ENCODE measurements around the gene KLHL6.
A peak's percentile ranks its signal among the peaks of the same experiment; 100 is the strongest.

The KLHL6 gene

GRCh38 chr3:183464480-183464879, 91.0 kb downstream of the KLHL6 start:
- Histone ChIP-seq H3K27ac (ENCODE audit: low read depth, low read length) (no peak overlapping the region), H3K36me3 (ENCODE audit: low read length) (no peaks in the 10 kb centered on the region), H3K9me2 (replicated peaks; ENCODE audit: insufficient read depth, low read length) (no peaks in the 10 kb centered on the region), H4K20me1 (ENCODE audit: low read depth, low read length) (no peaks in the 10 kb centered on the region), H3K79me2 (ENCODE audit: insufficient read depth, low read length) (no peaks in the 10 kb centered on the region), H3K9ac (ENCODE audit: low read length) (no peak overlapping the region), H3K4me2 (ENCODE audit: low read depth, low read length, poor library complexity, severe bottlenecking) (no peak overlapping the region), H3K27me3 (ENCODE audit: low read length) (no peaks in the 10 kb centered on the region), H2AFZ (ENCODE audit: low read depth, low read length, severe bottlenecking) (no peak overlapping the region), H3F3A (ENCODE audit: insufficient read depth) (no peaks in the 10 kb centered on the region), H3K4me3 (ENCODE audit: insufficient read depth, low read length, poor library complexity, severe bottlenecking) (no peak overlapping the region), H3K9me3 (ENCODE audit: insufficient read depth, low read length) (no peaks in the 10 kb centered on the region)
- TF ChIP-seq EZH2phosphoT487 (conservative IDR thresholded peaks at IDR 0.05; ENCODE audit: low read length) (no peak), CTCF (IDR thresholded peaks at IDR 0.05; ENCODE audit: insufficient read depth, low read length, poor library complexity, severe bottlenecking) (no peak)

GRCh38 chr3:183460081-183461055, 95.1 kb downstream of the KLHL6 start:
- Histone ChIP-seq H3K36me3 (ENCODE audit: low read length) (no peaks in the 10 kb centered on the region), H4K20me1 (ENCODE audit: low read depth, low read length) (no peaks in the 10 kb centered on the region), H3K9ac (ENCODE audit: low read length) (no peak overlapping the region), H3K9me3 (ENCODE audit: insufficient read depth, low read length) (no peaks in the 10 kb centered on the region), H3K79me2 (ENCODE audit: insufficient read depth, low read length) (no peaks in the 10 kb centered on the region), H3K27me3 (ENCODE audit: low read length) (no peaks in the 10 kb centered on the region), H3F3A (ENCODE audit: insufficient read depth) (no peaks in the 10 kb centered on the region), H3K9me2 (replicated peaks; ENCODE audit: insufficient read depth, low read length) (no peaks in the 10 kb centered on the region), H2AFZ (ENCODE audit: low read depth, low read length, severe bottlenecking) (peak overlapping the region; percentile 44), H3K4me3 (ENCODE audit: insufficient read depth, low read length, poor library complexity, severe bottlenecking) (no peak overlapping the region), H3K4me2 (ENCODE audit: low read depth, low read length, poor library complexity, severe bottlenecking) (peak overlapping the region; percentile 4), H3K27ac (ENCODE audit: low read depth, low read length) (no peak overlapping the region)
- TF ChIP-seq CTCF (IDR thresholded peaks at IDR 0.05; ENCODE audit: insufficient read depth, low read length, poor library complexity, severe bottlenecking) (no peak), EZH2phosphoT487 (conservative IDR thresholded peaks at IDR 0.05; ENCODE audit: low read length) (no peak)

DNA sequence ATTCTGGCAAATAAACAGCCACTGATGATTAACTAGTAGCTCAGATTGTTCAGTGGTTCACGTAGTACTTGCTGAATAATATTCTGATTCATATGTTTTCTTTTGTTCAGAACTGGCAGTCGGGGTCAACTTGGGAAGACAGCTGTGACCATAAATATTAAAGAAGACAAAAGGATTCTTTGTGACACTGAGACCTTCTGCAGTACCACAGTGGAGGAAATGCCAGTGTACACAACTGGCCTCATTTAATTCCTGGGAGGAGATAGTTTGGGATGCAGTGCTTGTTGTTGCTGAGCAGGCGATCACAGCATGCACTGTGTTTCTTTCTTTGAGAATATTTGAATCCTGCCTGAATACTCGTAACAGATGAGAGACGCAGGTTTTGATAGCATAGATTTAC, 100.4 kb downstream of the KLHL6 start:
- Histone ChIP-seq H3F3A (ENCODE audit: insufficient read depth) (no peaks in the 10 kb centered on the region), H3K79me2 (ENCODE audit: insufficient read depth, low read length) (no peaks in the 10 kb centered on the region), H3K27me3 (ENCODE audit: low read length) (no peaks in the 10 kb centered on the region), H4K20me1 (ENCODE audit: low read depth, low read length) (no peaks in the 10 kb centered on the region), H3K36me3 (ENCODE audit: low read length) (no peaks in the 10 kb centered on the region), H3K4me3 (ENCODE audit: insufficient read depth, low read length, poor library complexity, severe bottlenecking) (no peak overlapping the region), H3K9me2 (replicated peaks; ENCODE audit: insufficient read depth, low read length) (no peaks in the 10 kb centered on the region), H3K27ac (ENCODE audit: low read depth, low read length) (no peak overlapping the region), H3K9me3 (ENCODE audit: insufficient read depth, low read length) (no peaks in the 10 kb centered on the region), H2AFZ (ENCODE audit: low read depth, low read length, severe bottlenecking) (no peak overlapping the region), H3K4me2 (ENCODE audit: low read depth, low read length, poor library complexity, severe bottlenecking) (no peak overlapping the region), H3K9ac (ENCODE audit: low read length) (no peak overlapping the region)
- TF ChIP-seq EZH2phosphoT487 (conservative IDR thresholded peaks at IDR 0.05; ENCODE audit: low read length) (no peak), CTCF (IDR thresholded peaks at IDR 0.05; ENCODE audit: insufficient read depth, low read length, poor library complexity, severe bottlenecking) (no peak)

Measured in SU-DHL-6 (cell line).